Right kidney (tissue), 1 donor: ENCODE data around the gene NADK2.

Source experiments
- DNase-seq: peaks from one replicate; pipeline ENCODE4 v3.0.0-alpha.2; 2016

NADK2 gene

GRCh38 chr5:36251218-36251617 lies 9.5 kb upstream of the NADK2 start:
- no peak for DNase-seq

GRCh38 chr5:36250427-36250826 lies 8.7 kb upstream of the NADK2 start:
- no peak for DNase-seq

GRCh38 chr5:36246036-36246800 lies 4.5 kb upstream of the NADK2 start:
- DNase-seq, result no peak

DNA sequence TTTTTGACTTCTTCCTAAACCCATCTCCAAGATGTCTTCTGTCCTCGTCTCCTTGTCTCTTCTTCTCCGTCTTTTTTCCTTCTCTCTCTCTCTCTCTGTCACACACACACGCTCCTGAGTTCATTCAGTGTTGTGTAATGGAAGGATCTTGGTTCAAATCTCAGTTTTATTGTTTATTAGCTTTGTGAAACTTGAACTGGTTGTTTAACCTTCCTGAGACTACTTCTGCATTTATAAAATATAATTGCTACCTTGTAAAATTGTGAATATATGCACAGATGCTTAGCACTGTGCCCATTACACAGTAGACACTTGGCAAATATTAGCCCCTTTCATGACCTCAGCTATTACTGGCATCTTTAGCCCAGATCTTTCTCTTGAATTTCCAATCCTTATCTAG lies 2.4 kb upstream of the NADK2 start:
- DNase-seq, result no peak

DNA sequence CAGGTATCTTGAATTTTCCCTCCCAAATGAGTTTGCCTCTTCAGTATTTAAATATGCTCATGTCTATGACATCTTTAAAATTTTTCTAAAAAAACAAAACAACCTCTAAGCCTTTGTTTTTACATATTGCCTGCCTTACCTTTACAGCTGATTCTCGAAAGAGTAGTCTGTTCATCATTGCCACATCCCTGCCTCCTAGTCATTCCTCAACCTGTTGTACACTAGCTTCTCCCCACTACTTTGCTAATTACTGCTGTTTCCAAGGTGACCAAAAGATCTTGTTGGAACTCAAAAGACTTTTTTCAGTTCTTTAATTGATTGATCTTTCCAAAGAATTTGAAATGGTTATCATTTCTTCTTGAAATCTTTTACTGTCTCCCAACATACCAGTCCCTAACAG lies 1.9 kb upstream of the NADK2 start:
- no peak for DNase-seq

DNA sequence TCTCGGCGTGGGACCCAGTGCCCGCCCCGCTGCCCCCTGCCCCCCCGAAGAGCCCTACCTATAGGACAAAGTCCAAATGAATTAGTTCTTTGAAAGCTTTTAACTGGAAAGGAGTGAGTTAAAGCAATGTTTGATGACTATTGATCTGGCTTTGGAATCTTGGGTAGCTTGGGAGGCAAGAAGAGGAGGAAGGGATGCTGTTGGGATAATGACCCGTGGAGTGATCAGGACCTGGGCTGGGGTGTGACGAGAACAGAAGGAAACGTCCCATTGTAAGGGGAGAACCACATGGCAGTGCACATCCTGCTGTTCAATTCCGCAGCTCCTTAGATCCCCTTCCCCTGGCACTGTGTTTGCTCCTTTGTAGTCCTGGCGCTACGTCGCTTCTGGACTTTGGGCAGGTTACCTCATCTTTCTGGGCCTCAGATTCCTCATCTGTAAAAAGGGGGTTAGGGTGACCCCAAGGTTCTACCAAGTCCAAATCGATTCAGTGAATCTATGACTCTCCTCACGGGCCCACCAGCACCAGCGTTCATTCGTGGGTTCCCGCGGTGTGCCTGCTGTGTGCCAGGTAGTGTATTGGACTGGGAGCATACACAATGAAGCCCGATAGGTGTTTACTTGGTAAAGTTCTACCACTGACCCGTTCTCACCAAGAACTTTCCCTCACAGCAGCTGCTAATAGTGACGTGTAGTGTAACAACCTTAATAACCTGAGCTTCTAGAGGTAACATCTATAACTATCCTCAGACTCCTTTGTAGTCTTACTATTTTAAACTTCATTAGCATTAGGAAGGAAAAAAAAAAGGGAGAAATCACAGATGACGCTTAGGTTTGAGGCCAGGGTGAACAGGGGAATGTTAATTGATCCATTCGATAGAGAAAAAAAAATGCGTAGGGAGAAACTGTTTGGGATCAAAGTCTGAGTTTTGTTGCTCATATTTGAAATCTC lies 1.1 kb upstream of the NADK2 start:
- no peak for DNase-seq

DNA sequence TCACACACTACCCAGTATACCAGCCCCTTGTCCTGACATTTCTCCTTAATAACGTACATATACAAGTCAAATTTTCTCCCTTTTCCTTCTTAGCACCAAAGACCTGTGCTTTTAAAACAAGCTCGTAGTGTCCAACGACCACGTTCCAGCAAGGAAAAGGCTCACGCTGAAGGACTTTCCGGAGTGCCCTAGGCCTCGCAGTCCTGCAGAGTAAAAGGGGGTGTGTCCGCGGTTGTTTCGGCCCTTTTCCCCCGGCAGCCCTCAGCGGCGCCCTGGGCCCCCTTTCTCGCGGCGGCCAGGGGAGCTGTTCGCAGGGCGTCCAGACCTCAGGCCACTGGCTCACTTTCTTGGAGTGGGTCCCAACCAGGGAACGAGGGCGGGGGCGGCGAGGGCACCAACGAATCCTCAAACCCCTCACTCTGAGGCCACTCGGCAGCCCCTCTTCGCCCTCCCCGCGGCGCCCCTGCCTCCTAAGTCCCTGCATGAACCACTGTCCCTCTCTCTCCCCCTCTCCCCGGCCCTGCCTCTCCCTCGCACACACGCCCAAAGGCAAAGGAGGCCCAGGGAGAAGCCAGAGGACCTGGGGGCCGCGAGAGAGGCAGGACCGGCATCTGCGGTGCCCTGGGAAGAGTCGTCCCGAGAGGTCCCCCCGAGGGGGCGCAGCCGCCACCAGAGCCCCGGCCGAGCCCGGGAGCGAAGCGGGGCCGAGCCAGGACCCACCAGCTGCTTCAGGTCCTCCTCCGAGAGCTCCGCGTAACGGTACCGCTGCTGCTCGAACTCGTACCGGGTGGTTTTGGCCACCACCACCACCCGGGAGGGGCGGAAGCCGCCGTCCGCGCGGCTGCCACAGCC lies 720 bp downstream of the NADK2 start:
- peak; percentile 95 for DNase-seq

- no peak for DNase-seq
Observed at GRCh38 chr5:36239370-36240293, 2.1 kb downstream of the NADK2 start.

- no peak for DNase-seq
Observed at GRCh38 chr5:36238502-36239295, 3.0 kb downstream of the NADK2 start.

DNA sequence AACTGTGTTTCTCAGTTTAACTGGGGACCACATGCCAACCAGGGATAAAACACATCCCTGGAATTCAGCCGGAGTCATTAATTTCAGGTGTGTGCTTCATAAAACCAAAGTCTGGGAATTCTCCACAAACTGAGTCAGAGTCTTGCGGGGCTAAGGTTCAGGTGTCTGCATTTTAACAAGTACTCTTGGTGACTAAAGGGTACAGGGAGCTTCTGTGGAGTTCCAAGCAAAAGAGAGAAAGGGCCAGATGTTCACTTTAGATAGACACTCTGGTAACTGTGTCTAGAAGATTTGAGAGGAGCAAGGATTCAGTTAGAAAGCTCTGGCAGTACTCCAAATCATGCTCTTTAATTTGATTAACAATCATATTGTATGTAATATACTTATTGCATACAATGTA lies 4.0 kb downstream of the NADK2 start:
- DNase-seq, result no peak

GRCh38 chr5:36236801-36237200 lies 4.9 kb downstream of the NADK2 start:
- no peak for DNase-seq

DNA sequence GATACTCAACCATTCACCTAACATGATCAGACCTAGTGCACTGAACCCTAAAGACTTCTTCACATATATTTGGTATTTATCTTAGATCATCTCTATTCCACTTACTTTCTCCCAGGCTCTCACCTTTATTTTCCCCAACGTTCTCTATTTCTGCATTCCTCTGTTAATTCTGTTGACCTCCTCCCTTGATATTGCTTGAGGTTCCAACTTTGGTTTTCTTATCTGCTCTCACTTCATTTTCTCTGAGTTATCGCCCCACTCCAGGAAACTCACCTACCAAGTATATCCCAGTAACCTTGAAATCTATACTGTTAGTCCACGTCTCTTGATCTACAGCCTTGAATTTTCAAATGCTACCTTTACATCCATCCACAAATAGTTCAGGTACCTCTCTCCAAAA lies 9.2 kb downstream of the NADK2 start:
- DNase-seq, result no peak

DNA sequence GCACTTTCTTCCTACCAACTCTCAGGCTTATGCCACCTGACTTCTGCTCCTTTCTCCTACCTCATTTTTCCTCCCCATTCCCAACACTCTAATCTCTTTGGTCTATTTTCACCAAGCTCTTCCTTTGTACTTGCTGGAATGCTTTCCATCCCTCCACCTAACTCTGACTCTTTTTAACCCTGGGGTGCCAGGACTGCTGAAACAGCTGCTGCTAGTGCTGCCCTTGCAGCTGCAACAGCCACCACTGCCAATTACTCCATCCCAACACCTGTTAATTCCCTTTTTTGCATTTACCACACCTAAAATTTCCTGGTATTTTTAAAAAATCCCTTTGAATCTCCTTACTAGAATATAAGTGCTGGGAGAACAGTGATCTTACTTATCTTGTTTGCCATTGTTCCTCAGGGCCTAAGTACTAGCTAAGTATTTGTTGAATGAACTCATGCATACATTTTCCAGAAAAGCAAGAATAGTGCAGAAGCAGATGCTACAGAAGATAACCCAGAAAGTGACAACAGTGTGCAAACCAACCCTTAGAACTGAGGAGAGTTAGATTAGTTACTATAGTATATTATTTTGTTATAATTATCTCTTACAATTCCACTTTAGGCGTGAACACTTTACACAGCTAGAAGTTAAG lies 11.5 kb downstream of the NADK2 start:
- DNase-seq, result no peak

GRCh38 chr5:36228505-36228904 lies 13.2 kb downstream of the NADK2 start:
- DNase-seq, result no peak

DNA sequence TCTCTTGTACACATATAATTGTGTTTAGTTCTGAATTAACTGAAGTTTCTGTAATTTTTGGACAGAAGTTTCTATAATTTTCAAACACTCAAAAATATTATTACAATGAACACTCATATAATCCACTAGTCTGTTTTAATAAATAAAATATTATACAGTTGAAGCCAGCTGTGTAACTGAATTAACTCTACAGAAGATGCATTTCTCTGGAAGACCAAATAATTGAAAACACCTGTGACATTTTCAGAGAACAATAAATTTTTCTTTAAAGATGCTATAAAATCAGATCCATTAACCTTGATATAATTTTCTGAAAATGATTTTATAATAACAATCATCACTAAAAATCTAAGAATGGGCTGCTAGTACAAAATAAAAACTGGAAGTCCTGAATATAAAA lies 14.7 kb downstream of the NADK2 start:
- DNase-seq, result no peak

DNA sequence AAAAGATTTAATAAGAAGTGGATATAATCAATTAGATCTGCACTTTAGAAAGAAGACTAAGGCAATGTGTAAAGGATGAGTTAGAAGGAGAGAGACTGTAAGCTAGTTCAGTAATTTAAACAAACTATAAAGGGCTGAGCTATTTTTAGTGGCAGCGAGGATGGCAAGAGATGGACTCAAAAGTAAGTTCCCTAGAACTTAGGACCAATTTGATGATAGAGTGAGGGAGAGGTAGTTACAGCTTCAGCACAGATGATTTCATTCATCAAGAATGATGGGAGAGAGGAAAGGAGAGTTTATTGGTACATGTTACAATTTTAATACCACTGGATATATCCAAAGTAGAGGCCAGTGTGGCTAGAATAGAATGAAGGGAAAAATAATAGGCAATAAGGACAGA lies 19.1 kb downstream of the NADK2 start:
- no peak for DNase-seq

GRCh38 chr5:36217988-36218387 lies 23.7 kb downstream of the NADK2 start:
- no peak for DNase-seq

GRCh38 chr5:36217567-36217966 lies 24.2 kb downstream of the NADK2 start:
- DNase-seq, result no peak

- no peak for DNase-seq
Observed at GRCh38 chr5:36215910-36216309, 25.8 kb downstream of the NADK2 start.

DNA sequence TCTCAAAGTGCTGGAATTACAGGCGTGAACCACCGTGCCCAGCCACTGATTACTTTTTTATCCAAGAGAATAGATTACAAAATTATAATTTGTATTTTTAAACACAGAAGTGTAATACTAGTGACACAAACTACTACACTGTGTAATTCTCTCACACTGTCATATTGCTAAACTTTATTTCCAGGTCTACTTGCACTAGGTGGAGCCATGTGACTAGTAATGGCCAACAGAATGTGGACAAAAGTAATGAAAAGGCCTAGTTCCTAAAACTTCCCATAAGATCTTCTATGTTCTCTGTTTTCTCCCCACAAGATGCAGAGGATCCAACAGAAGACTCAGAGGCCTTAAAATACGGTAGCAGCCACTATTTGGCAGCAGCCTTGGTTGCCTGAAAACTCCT lies 27.3 kb downstream of the NADK2 start:
- no peak for DNase-seq
